HK-2 (cell line): ENCODE measurements around the gene SIGLEC8.
"Not testable (repeated sequence)": the region's sequence is repeated elsewhere in the genome, so short reads cannot be mapped to it uniquely, and the experiment has no call there.

Experiments used
- DNase-seq: peaks from one replicate; pipeline ENCODE4 v3.0.0-alpha.2; 2018; ENCODE audit not compliant: unreplicated experiment

Gene SIGLEC8

GRCh38 chr19:51473009-51473707, 14.9 kb upstream of the SIGLEC8 start:
- peak; percentile 76 for DNase-seq

GRCh38 chr19:51472607-51473006, 14.4 kb upstream of the SIGLEC8 start:
- DNase-seq = no peak

GRCh38 chr19:51471527-51471926, 13.3 kb upstream of the SIGLEC8 start:
- no peak for DNase-seq

- no peak for DNase-seq
These were observed 12.7 kb upstream of the SIGLEC8 start for GRCh38 chr19:51470966-51471365.

- DNase-seq = no peak
These were observed 11.4 kb upstream of the SIGLEC8 start for GRCh38 chr19:51469629-51470028.

GRCh38 chr19:51469162-51469561, 10.9 kb upstream of the SIGLEC8 start:
- no peak for DNase-seq

- no peak for DNase-seq
These were observed 10.3 kb upstream of the SIGLEC8 start for GRCh38 chr19:51468545-51468920.

- DNase-seq = no peak
These were observed 9.8 kb upstream of the SIGLEC8 start for GRCh38 chr19:51467864-51468544.

- DNase-seq = no peak
These were observed 8.5 kb upstream of the SIGLEC8 start for GRCh38 chr19:51466723-51467122.

GRCh38 chr19:51463976-51464581, 5.8 kb upstream of the SIGLEC8 start:
- not testable (repeated sequence) for DNase-seq

GRCh38 chr19:51462681-51463080, 4.4 kb upstream of the SIGLEC8 start:
- no peak for DNase-seq

- DNase-seq = no peak
These were observed 4.0 kb upstream of the SIGLEC8 start for GRCh38 chr19:51462276-51462675.

GRCh38 chr19:51461723-51462161, 3.5 kb upstream of the SIGLEC8 start:
- no peak for DNase-seq

- no peak for DNase-seq
These were observed 2.1 kb upstream of the SIGLEC8 start for GRCh38 chr19:51460164-51460992.

GRCh38 chr19:51458899-51459505, 748 bp upstream of the SIGLEC8 start:
- no peak for DNase-seq

GRCh38 chr19:51457351-51458013, 772 bp downstream of the SIGLEC8 start:
- no peak for DNase-seq

- DNase-seq = no peak
These were observed 1.5 kb downstream of the SIGLEC8 start for GRCh38 chr19:51456541-51457290.

- no peak for DNase-seq
These were observed 7.4 kb downstream of the SIGLEC8 start for GRCh38 chr19:51450730-51451307.

GRCh38 chr19:51448411-51449016, 9.7 kb downstream of the SIGLEC8 start:
- DNase-seq = no peak

- no peak for DNase-seq
These were observed 10.2 kb downstream of the SIGLEC8 start for GRCh38 chr19:51448011-51448410.
